K562 (cell line): ENCODE results near the gene MLH1.

Experiments used
- CHD7 ChIP-seq: fragments of 200-600 bp; sonication (generic); IDR thresholded peaks from one replicate; pipeline ENCODE4 v1.6.1; 2012; ENCODE audit warnings: mild to moderate bottlenecking, low read depth, low read length, inconsistent platforms
- CTCF ChIP-seq, 3 experiments: IDR thresholded peaks in 2 of 3; conservative IDR thresholded peaks in 1 of 3; 2 replicates each; pipeline ENCODE4 v1.5.1; 2011 to 2012; ENCODE audit warnings: low read length in 3 of 3, mild to moderate bottlenecking in 3 of 3, control low read depth in 2 of 3, improper control_type of control experiment in 1 of 3, inconsistent platforms in 1 of 3, low read depth in 1 of 3, mixed read lengths in 1 of 3, moderate library complexity in 1 of 3; ENCODE audit not compliant: insufficient read depth in 2 of 3
- EZH2 ChIP-seq: IDR thresholded peaks from 2 replicates; pipeline ENCODE4 v1.6.1; 2012; ENCODE audit warnings: low read depth, mild to moderate bottlenecking, inconsistent platforms, low read length, borderline replicate concordance
- FOXK2 ChIP-seq, 2 experiments: fragments of 450-650 bp; IDR thresholded peaks in 1 of 2; conservative IDR thresholded peaks in 1 of 2; 2 replicates each; pipeline ENCODE4 v1.6.1; 2016; ENCODE audit warnings: low read depth in 2 of 2, mild to moderate bottlenecking in 1 of 2
- TFE3 ChIP-seq: fragments of 450-650 bp; formaldehyde crosslinking; IDR thresholded peaks from 2 replicates; pipeline ENCODE4 v1.4.0; 2020; ENCODE audit warnings: mild to moderate bottlenecking, mixed read lengths
- ZNF165 ChIP-seq: fragments of 250-450 bp; sonication (Bioruptor Pico); IDR thresholded peaks from 2 replicates; pipeline ENCODE4 v1.4.0; 2020; ENCODE audit warnings: borderline replicate concordance
- ZNF282 ChIP-seq: sonication (generic); formaldehyde crosslinking; IDR thresholded peaks from 2 replicates; pipeline ENCODE4 v1.8.1; 2023; ENCODE audit warnings: missing genetic modification reagents
- ZNF766 ChIP-seq: fragments of 200-800 bp; sonication (Bioruptor generic); conservative IDR thresholded peaks from 2 replicates; pipeline ENCODE4 v1.6.1; 2016; ENCODE audit warnings: missing genetic modification characterization, missing compliant biosample characterization

- TF ChIP-seq FOXK2 (conservative IDR thresholded peaks at IDR 0.05 in 1 of 2, IDR thresholded peaks at IDR 0.05 in 1 of 2; ENCODE audit: low read depth in 2 of 2) (no peak), CTCF (IDR thresholded peaks at IDR 0.05 in 2 of 3, conservative IDR thresholded peaks at IDR 0.05 in 1 of 3; ENCODE audit: insufficient read depth in 2 of 3, low read depth in 1 of 3, low read length in 3 of 3) (no peak), ZNF282 (CRISPR knock-in tag) (no peak), CHD7 (no peak), TFE3 (CRISPR knock-in tag) (no peak), ZNF766 (no peak), EZH2 (no peak), ZNF165 (CRISPR knock-in tag) (no peak)
Measured at GRCh38 chr3:37087870-37088269, 94.6 kb downstream of the MLH1 start.
